C4-2B (cell line): Measurements from ENCODE around the gene ST6GALNAC6.

Source experiments
- ZFX ChIP-seq: fragments of 450-650 bp; IDR thresholded peaks from 2 replicates; pipeline ENCODE4 v1.6.1; 2017
- TF ChIP-seq, protein P1 (sequence below): fragments of 450-650 bp; conservative IDR thresholded peaks from 2 replicates; pipeline ENCODE4 v1.5.1; 2017; ENCODE audit warnings: mild to moderate bottlenecking

DNA sequence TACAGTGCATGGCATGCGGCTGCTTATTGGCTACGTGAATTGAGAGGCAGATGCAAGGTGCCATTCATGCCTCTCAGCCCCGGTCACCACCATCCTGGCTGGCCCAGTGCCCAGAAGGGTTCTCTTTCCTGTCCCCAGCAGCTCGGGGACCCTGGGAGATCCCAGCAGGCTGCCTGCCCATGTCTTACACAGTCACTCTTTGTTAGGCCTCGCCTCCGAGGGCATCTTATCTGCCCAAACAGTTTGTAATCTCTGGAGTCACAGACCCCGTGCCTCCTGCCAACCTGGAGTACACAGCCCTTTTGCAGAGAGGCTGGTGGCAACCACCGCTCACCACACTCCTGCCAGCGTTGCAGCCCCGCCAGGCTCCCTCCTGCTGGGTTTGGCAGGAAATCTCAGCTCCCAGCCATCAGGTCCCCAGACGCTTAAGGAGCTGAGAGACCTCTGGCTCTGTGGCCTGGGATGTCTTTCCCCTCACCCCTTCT lies 14.9 kb downstream of the ST6GALNAC6 start:
- TF ChIP-seq, protein P1, sequence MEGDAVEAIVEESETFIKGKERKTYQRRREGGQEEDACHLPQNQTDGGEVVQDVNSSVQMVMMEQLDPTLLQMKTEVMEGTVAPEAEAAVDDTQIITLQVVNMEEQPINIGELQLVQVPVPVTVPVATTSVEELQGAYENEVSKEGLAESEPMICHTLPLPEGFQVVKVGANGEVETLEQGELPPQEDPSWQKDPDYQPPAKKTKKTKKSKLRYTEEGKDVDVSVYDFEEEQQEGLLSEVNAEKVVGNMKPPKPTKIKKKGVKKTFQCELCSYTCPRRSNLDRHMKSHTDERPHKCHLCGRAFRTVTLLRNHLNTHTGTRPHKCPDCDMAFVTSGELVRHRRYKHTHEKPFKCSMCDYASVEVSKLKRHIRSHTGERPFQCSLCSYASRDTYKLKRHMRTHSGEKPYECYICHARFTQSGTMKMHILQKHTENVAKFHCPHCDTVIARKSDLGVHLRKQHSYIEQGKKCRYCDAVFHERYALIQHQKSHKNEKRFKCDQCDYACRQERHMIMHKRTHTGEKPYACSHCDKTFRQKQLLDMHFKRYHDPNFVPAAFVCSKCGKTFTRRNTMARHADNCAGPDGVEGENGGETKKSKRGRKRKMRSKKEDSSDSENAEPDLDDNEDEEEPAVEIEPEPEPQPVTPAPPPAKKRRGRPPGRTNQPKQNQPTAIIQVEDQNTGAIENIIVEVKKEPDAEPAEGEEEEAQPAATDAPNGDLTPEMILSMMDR: no peak
- TF ChIP-seq ZFX: no peak
